Stimulated activated effector memory CD8-positive, alpha-beta T cell treated with anti-CD3 and anti-CD28 coated beads, Interleukin-12 subunit alpha, Interleukin-12 subunit beta, amount 100 ng/mL, for 72 hours (primary cell): ENCODE results near the gene CDC123.
"Not testable (repeated sequence)": the region's sequence is repeated elsewhere in the genome, so short reads cannot be mapped to it uniquely, and the experiment has no call there.

ENCODE experiments used
- ATAC-seq: fragments of 150-1000 bp; cut with Tn5 transposase; 2 replicates; pipeline ENCODE4 v1.10.0; 2021
- DNase-seq, 2 donors: peaks; one replicate each; pipeline ENCODE4 v3.0.0; 2021 to 2022; ENCODE audit warnings: low spot score in 2 of 2
- H3K27ac Mint-ChIP-seq: one replicate; pipeline ENCODE4 v1.8.0; 2022; ENCODE audit warnings: mild to moderate bottlenecking, mixed read lengths
- H3K36me3 Mint-ChIP-seq: one replicate; pipeline ENCODE4 v1.8.0; 2022; ENCODE audit warnings: mild to moderate bottlenecking, mixed read lengths
- H3K4me1 Mint-ChIP-seq: one replicate; pipeline ENCODE4 v1.8.0; 2022; ENCODE audit warnings: mixed read lengths
- H3K4me3 Mint-ChIP-seq: one replicate; pipeline ENCODE4 v1.8.0; 2022; ENCODE audit warnings: mild to moderate bottlenecking, mixed read lengths
- H3K9me3 Mint-ChIP-seq: one replicate; pipeline ENCODE4 v1.8.0; 2022; ENCODE audit warnings: mixed read lengths

CDC123 gene

GRCh38 chr10:12287772-12288171 is 91.8 kb downstream of the CDC123 start:
- ATAC-seq (no peak), DNase-seq (no peak)
- Mint-ChIP-seq H3K4me3 (no peak overlapping the region), H3K9me3 (no peaks in the 10 kb centered on the region), H3K27ac (no peak overlapping the region), H3K36me3 (no peaks in the 10 kb centered on the region), H3K4me1 (no peaks in the 10 kb centered on the region)

GRCh38 chr10:12297784-12298183 is 101.8 kb downstream of the CDC123 start:
- H3K27ac Mint-ChIP-seq, H3K4me1 Mint-ChIP-seq, ATAC-seq, H3K4me3 Mint-ChIP-seq, DNase-seq, H3K36me3 Mint-ChIP-seq, H3K9me3 Mint-ChIP-seq: not testable (repeated sequence)

- no peak overlapping the region for H3K4me3 Mint-ChIP-seq
- no peaks in the 10 kb centered on the region for H3K9me3 Mint-ChIP-seq
- ATAC-seq: no peak
- no peak overlapping the region for H3K27ac Mint-ChIP-seq
- H3K36me3 Mint-ChIP-seq: no peaks in the 10 kb centered on the region
- H3K4me1 Mint-ChIP-seq: no peaks in the 10 kb centered on the region
- DNase-seq: no peak
These were observed 103.4 kb downstream of the CDC123 start for GRCh38 chr10:12299222-12299965.
